ENCODE results near the gene C5orf15. TPM values are rescaled to one million over a fixed set of nuclear protein-coding genes. Genes with fewer than 3 reads are reported as not detected.
"Not testable (repeated sequence)": the region's sequence is repeated elsewhere in the genome, so short reads cannot be mapped to it uniquely, and the experiment has no call there.

C5orf15 gene
- total and polyA plus RNA-seq, 9 of the 15 experiments (the other 6 are each of a cell fraction or from before 2014, with no cell fraction given): 23.3 to 50.7 (median 35.5) TPM

- H3K27me3 ChIP-seq (ENCODE audit: control insufficient read depth in 2 of 2, insufficient read depth in 2 of 2, low read length in 2 of 2): no peaks in the 10 kb centered on the region
- H3K36me3 ChIP-seq (ENCODE audit: control insufficient read depth, insufficient read depth, low read length): peaks cover 49% of the 10 kb centered on the region
- 88% methylated on average over 4 of the region's 4 CpGs for WGBS (ENCODE audit: insufficient coverage, low coverage, missing lambda C conversion rate)
- H3K9me1 ChIP-seq (ENCODE audit: control insufficient read depth, insufficient read depth, low read length): no peaks in the 10 kb centered on the region
- ATAC-seq: no peak
- intact Hi-C loops (cut with micrococcal nuclease) (no loop called here), in situ Hi-C loops (cut with MboI) (no loop called here)
- H3K4me3 ChIP-seq: no peak overlapping the region
- POLR2A ChIA-PET: no interaction called here
- no peaks in the 10 kb centered on the region for H4K20me1 ChIP-seq (replicated peaks; ENCODE audit: control insufficient read depth, insufficient read depth, low read length)
- no peak for FAIRE-seq
- TF ChIP-seq ATF7 (IDR thresholded peaks at IDR 0.05): no peak
- TF ChIP-seq TAF15 (IDR thresholded peaks at IDR 0.05; ENCODE audit: low read depth, low read length): no peak
- no TSS peak for BruUV-seq (replicated peaks)
- no peak for DNase-seq (ENCODE audit: extremely low read depth in 1 of 4, low spot score in 3 of 4)
- H3K9me3 ChIP-seq (replicated peaks; ENCODE audit: control insufficient read depth, insufficient read depth, low read depth, low read length): no peaks in the 10 kb centered on the region
- H3K4me1 ChIP-seq (replicated peaks in 1 of 2; ENCODE audit: control insufficient read depth in 2 of 2, insufficient read depth in 2 of 2, low read length in 2 of 2): no peaks in the 10 kb centered on the region; a peak in 1 of 5 replicates
- H2AFZ ChIP-seq (ENCODE audit: low read depth, low read length): no peak overlapping the region
- H3K27ac ChIP-seq (ENCODE audit: extremely low read depth, low read depth, low read length): no peak overlapping the region
- CTCF ChIA-PET (ENCODE audit: low intra/inter-chr PET ratio): no interaction called here
- no peak overlapping the region for H3K4me2 ChIP-seq (ENCODE audit: insufficient read depth, low read length)
- H3K9ac ChIP-seq (ENCODE audit: insufficient read depth in 1 of 2, low read depth in 2 of 2, low read length in 2 of 2): no peak overlapping the region
- peaks cover 19% of the 10 kb centered on the region for H3K79me2 ChIP-seq (ENCODE audit: control insufficient read depth, insufficient read depth, low read length)
Measured at GRCh38 chr5:133957080-133957479, 11.3 kb downstream of the C5orf15 start.

GRCh38 chr5:133956196-133956595, 12.2 kb downstream of the C5orf15 start:
- WGBS (ENCODE audit: insufficient coverage, low coverage, missing lambda C conversion rate): 100% methylated on average over 1 of the region's 1 CpG
- H4K20me1 ChIP-seq (replicated peaks; ENCODE audit: control insufficient read depth, insufficient read depth, low read length); in situ Hi-C loops (cut with MboI); H3K9me1 ChIP-seq (ENCODE audit: control insufficient read depth, insufficient read depth, low read length); H3K27ac ChIP-seq (ENCODE audit: extremely low read depth, low read depth, low read length); H2AFZ ChIP-seq (ENCODE audit: low read depth, low read length); intact Hi-C loops (cut with micrococcal nuclease); H3K4me2 ChIP-seq (ENCODE audit: insufficient read depth, low read length); FAIRE-seq; H3K27me3 ChIP-seq (ENCODE audit: control insufficient read depth in 2 of 2, insufficient read depth in 2 of 2, low read length in 2 of 2); H3K9ac ChIP-seq (ENCODE audit: insufficient read depth in 1 of 2, low read depth in 2 of 2, low read length in 2 of 2); BruUV-seq (replicated peaks); H3K4me1 ChIP-seq (replicated peaks in 1 of 2; ENCODE audit: control insufficient read depth in 2 of 2, insufficient read depth in 2 of 2, low read length in 2 of 2); POLR2A ChIA-PET; H3K4me3 ChIP-seq; H3K9me3 ChIP-seq (replicated peaks; ENCODE audit: control insufficient read depth, insufficient read depth, low read depth, low read length); DNase-seq (ENCODE audit: extremely low read depth in 1 of 4, low spot score in 3 of 4); ATAC-seq; CTCF ChIA-PET (ENCODE audit: low intra/inter-chr PET ratio); TF ChIP-seq CEBPG (CRISPR knock-in tag; IDR thresholded peaks at IDR 0.05): not testable (repeated sequence)
- peaks cover 12% of the 10 kb centered on the region; the same call in 2 of the 3 replicates for H3K79me2 ChIP-seq (ENCODE audit: control insufficient read depth, insufficient read depth, low read length)
- H3K36me3 ChIP-seq (ENCODE audit: control insufficient read depth, insufficient read depth, low read length): peaks cover 49% of the 10 kb centered on the region
- 0 out of 4 replicates have a peak, but pooled peaks of 1 of the 2 experiments have one; percentile 29 for TF ChIP-seq CEBPG (tag; conservative IDR thresholded peaks at IDR 0.05 in 1 of 2, IDR thresholded peaks at IDR 0.05 in 1 of 2)
- 0 out of 2 replicates have a peak, but pooled peaks have one; percentile 17 for TF ChIP-seq CEBPB (tag; IDR thresholded peaks at IDR 0.05)

Measured in K562 (cell line).